Measurements from ENCODE around the gene RASAL2. TPM values are rescaled to one million over a fixed set of nuclear protein-coding genes. Genes with fewer than 3 reads are reported as not detected.

The RASAL2 gene
- total and polyA plus RNA-seq, 2 experiments from 2014 or later, result 16.0 to 42.2 TPM

DNA sequence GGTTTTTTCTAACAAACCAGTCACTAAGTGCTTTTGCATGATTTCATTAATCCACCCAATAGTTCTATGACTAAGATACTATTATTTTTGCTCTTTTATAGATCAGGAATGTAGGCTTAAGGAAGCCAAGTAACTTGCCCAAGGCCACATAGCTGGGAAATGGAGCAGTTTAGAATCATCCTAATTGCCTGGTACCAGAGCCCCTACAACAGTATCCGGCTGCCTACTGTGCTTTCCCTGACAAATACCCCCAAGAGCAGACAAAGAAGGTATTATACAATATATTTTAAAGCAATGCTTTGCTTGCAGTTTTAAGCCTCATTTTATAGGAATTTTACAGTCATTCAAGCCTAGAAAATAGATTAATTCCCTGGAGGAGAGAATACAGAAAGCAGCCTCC, 45.5 kb upstream of the RASAL2 start:
- ATAC-seq, result no peak
- H3K36me3 Mint-ChIP-seq (ENCODE audit: low read depth), result no peaks in the 10 kb centered on the region
- H3K4me2 ChIP-seq, result no peak overlapping the region

More for the DNA sequence above, 45.5 kb upstream of the RASAL2 start:
- Histone ChIP-seq H3K36me3 (ENCODE audit: insufficient read depth) (no peaks in the 10 kb centered on the region), H3K4me3 (no peak overlapping the region), H3K79me2 (replicated peaks; ENCODE audit: insufficient read depth) (no peaks in the 10 kb centered on the region), H4K20me1 (replicated peaks; ENCODE audit: insufficient read depth) (no peaks in the 10 kb centered on the region), H3F3A (replicated peaks; ENCODE audit: low read depth) (0 out of 2 replicates have a peak, but pooled peaks cover 4% of the 10 kb centered on the region), H3K27ac (ENCODE audit: low read depth) (no peak overlapping the region), H3K27me3 (ENCODE audit: insufficient read depth) (no peaks in the 10 kb centered on the region), H3K4me1 (ENCODE audit: insufficient read depth) (peaks cover 27% of the 10 kb centered on the region), H3K9me2 (ENCODE audit: insufficient read depth) (no peaks in the 10 kb centered on the region; the same call in 1 of the 2 replicates), H2AFZ (no peak overlapping the region)
- no peak for DNase-seq (ENCODE audit: low spot score)
- H3K27me3 Mint-ChIP-seq (ENCODE audit: insufficient read depth, low read depth, poor library complexity), result no peaks in the 10 kb centered on the region
- H3K9me3 Mint-ChIP-seq, result no peaks in the 10 kb centered on the region
- H3K4me3 Mint-ChIP-seq, result no peak overlapping the region
- TF ChIP-seq, protein P1, sequence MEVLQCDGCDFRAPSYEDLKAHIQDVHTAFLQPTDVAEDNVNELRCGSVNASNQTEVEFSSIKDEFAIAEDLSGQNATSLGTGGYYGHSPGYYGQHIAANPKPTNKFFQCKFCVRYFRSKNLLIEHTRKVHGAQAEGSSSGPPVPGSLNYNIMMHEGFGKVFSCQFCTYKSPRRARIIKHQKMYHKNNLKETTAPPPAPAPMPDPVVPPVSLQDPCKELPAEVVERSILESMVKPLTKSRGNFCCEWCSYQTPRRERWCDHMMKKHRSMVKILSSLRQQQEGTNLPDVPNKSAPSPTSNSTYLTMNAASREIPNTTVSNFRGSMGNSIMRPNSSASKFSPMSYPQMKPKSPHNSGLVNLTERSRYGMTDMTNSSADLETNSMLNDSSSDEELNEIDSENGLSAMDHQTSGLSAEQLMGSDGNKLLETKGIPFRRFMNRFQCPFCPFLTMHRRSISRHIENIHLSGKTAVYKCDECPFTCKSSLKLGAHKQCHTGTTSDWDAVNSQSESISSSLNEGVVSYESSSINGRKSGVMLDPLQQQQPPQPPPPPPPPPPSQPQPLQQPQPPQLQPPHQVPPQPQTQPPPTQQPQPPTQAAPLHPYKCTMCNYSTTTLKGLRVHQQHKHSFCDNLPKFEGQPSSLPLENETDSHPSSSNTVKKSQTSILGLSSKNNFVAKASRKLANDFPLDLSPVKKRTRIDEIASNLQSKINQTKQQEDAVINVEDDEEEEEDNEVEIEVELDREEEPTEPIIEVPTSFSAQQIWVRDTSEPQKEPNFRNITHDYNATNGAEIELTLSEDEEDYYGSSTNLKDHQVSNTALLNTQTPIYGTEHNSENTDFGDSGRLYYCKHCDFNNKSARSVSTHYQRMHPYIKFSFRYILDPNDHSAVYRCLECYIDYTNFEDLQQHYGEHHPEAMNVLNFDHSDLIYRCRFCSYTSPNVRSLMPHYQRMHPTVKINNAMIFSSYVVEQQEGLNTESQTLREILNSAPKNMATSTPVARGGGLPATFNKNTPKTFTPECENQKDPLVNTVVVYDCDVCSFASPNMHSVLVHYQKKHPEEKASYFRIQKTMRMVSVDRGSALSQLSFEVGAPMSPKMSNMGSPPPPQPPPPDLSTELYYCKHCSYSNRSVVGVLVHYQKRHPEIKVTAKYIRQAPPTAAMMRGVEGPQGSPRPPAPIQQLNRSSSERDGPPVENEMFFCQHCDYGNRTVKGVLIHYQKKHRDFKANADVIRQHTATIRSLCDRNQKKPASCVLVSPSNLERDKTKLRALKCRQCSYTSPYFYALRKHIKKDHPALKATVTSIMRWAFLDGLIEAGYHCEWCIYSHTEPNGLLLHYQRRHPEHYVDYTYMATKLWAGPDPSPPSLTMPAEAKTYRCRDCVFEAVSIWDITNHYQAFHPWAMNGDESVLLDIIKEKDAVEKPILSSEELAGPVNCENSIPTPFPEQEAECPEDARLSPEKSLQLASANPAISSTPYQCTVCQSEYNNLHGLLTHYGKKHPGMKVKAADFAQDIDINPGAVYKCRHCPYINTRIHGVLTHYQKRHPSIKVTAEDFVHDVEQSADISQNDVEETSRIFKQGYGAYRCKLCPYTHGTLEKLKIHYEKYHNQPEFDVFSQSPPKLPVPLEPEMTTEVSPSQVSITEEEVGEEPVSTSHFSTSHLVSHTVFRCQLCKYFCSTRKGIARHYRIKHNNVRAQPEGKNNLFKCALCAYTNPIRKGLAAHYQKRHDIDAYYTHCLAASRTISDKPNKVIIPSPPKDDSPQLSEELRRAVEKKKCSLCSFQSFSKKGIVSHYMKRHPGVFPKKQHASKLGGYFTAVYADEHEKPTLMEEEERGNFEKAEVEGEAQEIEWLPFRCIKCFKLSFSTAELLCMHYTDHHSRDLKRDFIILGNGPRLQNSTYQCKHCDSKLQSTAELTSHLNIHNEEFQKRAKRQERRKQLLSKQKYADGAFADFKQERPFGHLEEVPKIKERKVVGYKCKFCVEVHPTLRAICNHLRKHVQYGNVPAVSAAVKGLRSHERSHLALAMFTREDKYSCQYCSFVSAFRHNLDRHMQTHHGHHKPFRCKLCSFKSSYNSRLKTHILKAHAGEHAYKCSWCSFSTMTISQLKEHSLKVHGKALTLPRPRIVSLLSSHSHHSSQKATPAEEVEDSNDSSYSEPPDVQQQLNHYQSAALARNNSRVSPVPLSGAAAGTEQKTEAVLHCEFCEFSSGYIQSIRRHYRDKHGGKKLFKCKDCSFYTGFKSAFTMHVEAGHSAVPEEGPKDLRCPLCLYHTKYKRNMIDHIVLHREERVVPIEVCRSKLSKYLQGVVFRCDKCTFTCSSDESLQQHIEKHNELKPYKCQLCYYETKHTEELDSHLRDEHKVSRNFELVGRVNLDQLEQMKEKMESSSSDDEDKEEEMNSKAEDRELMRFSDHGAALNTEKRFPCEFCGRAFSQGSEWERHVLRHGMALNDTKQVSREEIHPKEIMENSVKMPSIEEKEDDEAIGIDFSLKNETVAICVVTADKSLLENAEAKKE (CRISPR knock-in tag; IDR thresholded peaks at IDR 0.05), result no peak
- TF ChIP-seq STAT1 (IDR thresholded peaks at IDR 0.05; ENCODE audit: unreplicated experiment) (no peak), NANOG (IDR thresholded peaks at IDR 0.05; ENCODE audit: borderline replicate concordance) (no peak), POLR2AphosphoS5 (IDR thresholded peaks at IDR 0.05; ENCODE audit: low read depth) (no peak), EZH2 (IDR thresholded peaks at IDR 0.05; ENCODE audit: low read depth, unreplicated experiment) (no peak), JUNB (IDR thresholded peaks at IDR 0.05; ENCODE audit: unreplicated experiment) (no peak), ZNF331 (CRISPR knock-in tag; IDR thresholded peaks at IDR 0.05; ENCODE audit: low read depth) (no peak)
- TF ChIP-seq, protein P2, sequence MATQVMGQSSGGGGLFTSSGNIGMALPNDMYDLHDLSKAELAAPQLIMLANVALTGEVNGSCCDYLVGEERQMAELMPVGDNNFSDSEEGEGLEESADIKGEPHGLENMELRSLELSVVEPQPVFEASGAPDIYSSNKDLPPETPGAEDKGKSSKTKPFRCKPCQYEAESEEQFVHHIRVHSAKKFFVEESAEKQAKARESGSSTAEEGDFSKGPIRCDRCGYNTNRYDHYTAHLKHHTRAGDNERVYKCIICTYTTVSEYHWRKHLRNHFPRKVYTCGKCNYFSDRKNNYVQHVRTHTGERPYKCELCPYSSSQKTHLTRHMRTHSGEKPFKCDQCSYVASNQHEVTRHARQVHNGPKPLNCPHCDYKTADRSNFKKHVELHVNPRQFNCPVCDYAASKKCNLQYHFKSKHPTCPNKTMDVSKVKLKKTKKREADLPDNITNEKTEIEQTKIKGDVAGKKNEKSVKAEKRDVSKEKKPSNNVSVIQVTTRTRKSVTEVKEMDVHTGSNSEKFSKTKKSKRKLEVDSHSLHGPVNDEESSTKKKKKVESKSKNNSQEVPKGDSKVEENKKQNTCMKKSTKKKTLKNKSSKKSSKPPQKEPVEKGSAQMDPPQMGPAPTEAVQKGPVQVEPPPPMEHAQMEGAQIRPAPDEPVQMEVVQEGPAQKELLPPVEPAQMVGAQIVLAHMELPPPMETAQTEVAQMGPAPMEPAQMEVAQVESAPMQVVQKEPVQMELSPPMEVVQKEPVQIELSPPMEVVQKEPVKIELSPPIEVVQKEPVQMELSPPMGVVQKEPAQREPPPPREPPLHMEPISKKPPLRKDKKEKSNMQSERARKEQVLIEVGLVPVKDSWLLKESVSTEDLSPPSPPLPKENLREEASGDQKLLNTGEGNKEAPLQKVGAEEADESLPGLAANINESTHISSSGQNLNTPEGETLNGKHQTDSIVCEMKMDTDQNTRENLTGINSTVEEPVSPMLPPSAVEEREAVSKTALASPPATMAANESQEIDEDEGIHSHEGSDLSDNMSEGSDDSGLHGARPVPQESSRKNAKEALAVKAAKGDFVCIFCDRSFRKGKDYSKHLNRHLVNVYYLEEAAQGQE (IDR thresholded peaks at IDR 0.05; ENCODE audit: unreplicated experiment), result no peak
- H3K4me1 Mint-ChIP-seq, result peaks cover 37% of the 10 kb centered on the region
- H3K27ac Mint-ChIP-seq, result no peak overlapping the region

Measured in GM23338 (cell line).